Mucosa of descending colon (tissue), 3 donors: Measurements from ENCODE around the gene TTC27. TPM values are rescaled to one million over a fixed set of nuclear protein-coding genes. Genes with fewer than 3 reads are reported as not detected.

Source experiments
- ATAC-seq: fragments of 200-7000 bp; cut with Tn5 transposase; one replicate; pipeline ENCODE4 v1.9.1; 2020; ENCODE audit warnings: mild to moderate bottlenecking, moderate library complexity
- DNase-seq, 3 donors: peaks; one replicate each; pipeline ENCODE4 v3.0.0-alpha.2; 2020
- H3K36me3 ChIP-seq: fragments of 200-600 bp; one replicate; pipeline ENCODE4 v1.8.0; 2021; ENCODE audit warnings: low read depth, mild to moderate bottlenecking
- H3K4me1 ChIP-seq: fragments of 200-600 bp; one replicate; pipeline ENCODE4 v1.8.0; 2021; ENCODE audit warnings: low read depth, mild to moderate bottlenecking
- H3K4me3 ChIP-seq: fragments of 200-600 bp; one replicate; pipeline ENCODE4 v1.8.0; 2021; ENCODE audit warnings: mild to moderate bottlenecking
- H3K9me3 ChIP-seq: fragments of 200-600 bp; one replicate; pipeline ENCODE4 v1.8.0; 2021; ENCODE audit warnings: mild to moderate bottlenecking
- intact Hi-C, 2 donors: fragments of 100-400 bp; cut with DNase I in 1 of 2; cut with micrococcal nuclease in 1 of 2; formaldehyde crosslinking; loops; one replicate each; pipeline versions ENCODE4 v1.11.0 to v1.11.1; 2022; cut with DNase I, micrococcal nuclease
- total RNA-seq, 3 donors: library from RNA; stranded (reverse); fragmentation: NEBNext Ultra II Directional in 2 of 3; extraction: Animal tissue kit (Norgen Biotek cat#: 25700) in 2 of 3; gene quantifications; one replicate each; pipeline versions ENCODE4 v1.2.1 to v1.2.4, GENCODE V29; 2021 to 2023
- TF ChIP-seq, protein P1 (sequence below): fragments of 200-600 bp; IDR thresholded peaks from one replicate; pipeline ENCODE4 v1.8.0; 2022; ENCODE audit warnings: antibody characterized with exemption, mild to moderate bottlenecking
- donor health status: DM: no; HTN: no; CAD: no; lungs with moderate emphysema.
- donor health status: DM: no; HTN: no; CAD: no.
- donor health status: DM: no; HTN: yes; CAD: no.

The TTC27 gene
- total RNA-seq, 3 donors from 2014 or later = 10.2 to 13.3 (median 12.4) TPM

DNA sequence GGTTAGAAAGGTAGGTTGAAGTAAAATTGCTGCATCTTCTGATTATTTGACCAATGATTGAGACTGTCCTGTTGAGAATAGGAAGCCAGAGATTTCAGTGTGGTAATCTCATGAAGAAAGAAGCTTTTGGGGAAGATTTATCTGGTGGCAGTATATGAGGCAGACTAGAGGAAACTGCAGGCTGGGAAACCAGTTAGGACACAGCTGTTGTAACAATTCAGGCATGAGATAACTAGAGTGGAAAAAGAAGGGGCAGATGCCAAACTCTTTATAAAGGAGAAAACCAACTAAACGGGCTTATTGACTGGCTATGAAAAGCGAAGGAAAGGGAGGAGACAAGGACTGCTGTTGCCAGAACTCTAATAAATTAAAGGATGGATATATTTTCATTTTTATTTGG, 155.6 kb downstream of the TTC27 start:
- no peak overlapping the region for H3K4me3 ChIP-seq
- peaks cover 9% of the 10 kb centered on the region for H3K9me3 ChIP-seq
- TF ChIP-seq, protein P1, sequence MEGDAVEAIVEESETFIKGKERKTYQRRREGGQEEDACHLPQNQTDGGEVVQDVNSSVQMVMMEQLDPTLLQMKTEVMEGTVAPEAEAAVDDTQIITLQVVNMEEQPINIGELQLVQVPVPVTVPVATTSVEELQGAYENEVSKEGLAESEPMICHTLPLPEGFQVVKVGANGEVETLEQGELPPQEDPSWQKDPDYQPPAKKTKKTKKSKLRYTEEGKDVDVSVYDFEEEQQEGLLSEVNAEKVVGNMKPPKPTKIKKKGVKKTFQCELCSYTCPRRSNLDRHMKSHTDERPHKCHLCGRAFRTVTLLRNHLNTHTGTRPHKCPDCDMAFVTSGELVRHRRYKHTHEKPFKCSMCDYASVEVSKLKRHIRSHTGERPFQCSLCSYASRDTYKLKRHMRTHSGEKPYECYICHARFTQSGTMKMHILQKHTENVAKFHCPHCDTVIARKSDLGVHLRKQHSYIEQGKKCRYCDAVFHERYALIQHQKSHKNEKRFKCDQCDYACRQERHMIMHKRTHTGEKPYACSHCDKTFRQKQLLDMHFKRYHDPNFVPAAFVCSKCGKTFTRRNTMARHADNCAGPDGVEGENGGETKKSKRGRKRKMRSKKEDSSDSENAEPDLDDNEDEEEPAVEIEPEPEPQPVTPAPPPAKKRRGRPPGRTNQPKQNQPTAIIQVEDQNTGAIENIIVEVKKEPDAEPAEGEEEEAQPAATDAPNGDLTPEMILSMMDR = no peak
- no peaks in the 10 kb centered on the region for H3K36me3 ChIP-seq
- ATAC-seq (no peak), DNase-seq (no peak)
- intact Hi-C loops = no loop called here
- H3K4me1 ChIP-seq = no peaks in the 10 kb centered on the region

DNA sequence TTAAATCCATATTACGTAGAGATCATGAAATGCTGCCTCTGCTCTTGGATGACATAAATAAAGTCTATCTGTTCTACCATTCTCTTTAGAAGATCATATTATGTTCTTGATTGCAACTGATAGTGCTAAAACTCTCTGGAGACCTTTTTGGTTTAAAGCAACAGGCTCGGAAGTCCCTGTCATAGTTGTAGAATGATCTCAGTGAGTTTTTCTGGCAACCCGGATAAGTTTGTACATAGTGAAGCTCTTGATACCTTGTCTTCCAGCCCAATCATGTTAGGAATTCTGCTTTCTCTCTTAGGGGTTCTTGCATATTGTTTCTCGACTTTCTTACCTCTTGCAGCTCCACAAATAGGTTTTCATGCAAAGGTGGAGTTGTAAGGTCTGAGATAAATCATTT, 156.1 kb downstream of the TTC27 start:
- intact Hi-C loops = no loop called here
- Histone ChIP-seq H3K4me1 (no peaks in the 10 kb centered on the region), H3K9me3 (peaks cover 9% of the 10 kb centered on the region), H3K36me3 (no peaks in the 10 kb centered on the region), H3K4me3 (no peak overlapping the region)
- TF ChIP-seq, protein P1 = no peak
- ATAC-seq (no peak), DNase-seq (no peak)

DNA sequence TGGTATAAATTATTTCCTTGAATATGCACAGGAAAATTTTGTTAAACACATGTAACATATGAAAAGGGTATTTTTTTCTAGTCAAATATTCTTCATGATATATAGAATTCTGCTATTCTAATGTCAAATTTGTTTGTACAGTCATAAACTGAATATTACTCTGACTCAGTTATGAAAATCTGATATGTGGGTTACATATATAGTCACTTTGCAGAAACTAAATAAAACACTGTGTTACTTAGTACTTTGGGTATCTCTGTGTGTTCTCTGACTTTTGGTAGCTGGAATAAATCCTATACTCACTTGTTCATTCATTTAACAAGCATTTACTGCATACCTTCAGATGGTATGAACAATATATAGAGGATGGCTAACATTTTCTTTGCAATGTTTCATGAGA, 159.4 kb downstream of the TTC27 start:
- no peak overlapping the region for H3K4me3 ChIP-seq
- H3K36me3 ChIP-seq = no peaks in the 10 kb centered on the region
- TF ChIP-seq, protein P1 = no peak
- ATAC-seq (no peak), DNase-seq (no peak)
- intact Hi-C loops = no loop called here
- H3K9me3 ChIP-seq = no peaks in the 10 kb centered on the region
- no peaks in the 10 kb centered on the region for H3K4me1 ChIP-seq

DNA sequence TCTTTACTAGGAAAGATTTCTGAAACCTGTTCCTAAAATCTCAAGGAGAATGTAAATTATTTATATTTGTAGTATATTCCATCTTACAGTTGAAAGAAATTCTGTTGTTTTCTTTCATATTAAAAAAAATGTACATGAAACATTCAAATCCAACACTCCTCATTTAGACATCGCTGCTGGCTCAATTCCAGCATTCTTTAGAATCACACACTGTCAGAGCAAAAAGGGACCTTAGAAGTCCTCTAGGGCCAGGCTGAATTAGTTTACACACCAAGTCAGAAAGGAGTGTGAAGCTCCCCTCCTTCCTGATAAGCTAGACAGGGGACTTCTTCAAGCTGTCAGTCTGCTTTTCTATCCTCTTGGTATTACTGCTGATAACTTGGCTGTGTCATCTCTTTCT, 160.3 kb downstream of the TTC27 start:
- intact Hi-C loops = no loop called here
- no peak for DNase-seq
- TF ChIP-seq, protein P1 = no peak

DNA sequence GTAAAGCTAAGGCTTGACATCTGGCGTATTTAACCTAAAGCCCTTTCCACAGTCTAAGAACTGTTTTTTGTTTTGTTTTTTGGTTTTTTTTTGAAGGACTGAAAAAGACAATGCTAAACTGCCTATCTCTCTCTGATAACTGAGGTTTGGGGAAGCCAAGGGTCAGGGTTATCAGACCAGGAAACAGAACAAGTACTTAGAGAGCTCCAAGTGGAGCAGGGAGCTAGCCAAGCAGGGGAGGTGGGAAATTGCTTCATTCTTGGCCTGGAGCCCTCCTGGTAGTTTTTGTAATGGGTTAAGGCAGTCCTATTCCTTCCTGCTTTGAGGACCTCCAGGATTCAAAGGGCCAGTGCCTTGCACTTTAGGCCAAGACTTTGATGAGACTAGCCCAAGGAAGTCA, 164.6 kb downstream of the TTC27 start:
- DNase-seq (no peak), ATAC-seq (no peak)
- intact Hi-C loops = no loop called here
- Histone ChIP-seq H3K4me1 (no peaks in the 10 kb centered on the region), H3K4me3 (no peak overlapping the region), H3K36me3 (no peaks in the 10 kb centered on the region), H3K9me3 (no peaks in the 10 kb centered on the region)
- TF ChIP-seq, protein P1 = no peak

More for the DNA sequence above, 160.3 kb downstream of the TTC27 start:
- no peaks in the 10 kb centered on the region for H3K36me3 ChIP-seq
- ATAC-seq = no peak
- no peaks in the 10 kb centered on the region for H3K9me3 ChIP-seq
- H3K4me3 ChIP-seq = no peak overlapping the region
- no peaks in the 10 kb centered on the region for H3K4me1 ChIP-seq

DNA sequence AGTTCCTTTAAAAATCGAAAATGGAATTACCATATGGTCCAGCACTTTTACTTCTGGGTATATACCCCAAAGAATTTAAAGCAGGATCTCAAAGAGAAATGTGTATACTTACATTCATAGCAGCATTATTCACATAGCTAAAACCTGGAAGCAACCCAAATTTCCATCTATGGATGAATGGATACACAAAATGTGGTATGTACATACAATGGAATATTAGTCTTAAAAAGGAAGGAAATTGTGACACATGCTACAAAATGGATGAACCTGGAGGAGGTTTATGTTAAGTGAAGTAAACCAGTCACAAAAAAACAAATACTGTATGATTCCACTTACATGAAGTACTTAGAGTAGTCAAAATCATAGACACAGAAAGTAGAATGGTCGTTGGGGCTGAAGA, 171.0 kb downstream of the TTC27 start:
- intact Hi-C loops = no loop called here
- TF ChIP-seq, protein P1 = no peak
- H3K4me3 ChIP-seq = no peak overlapping the region

More for the DNA sequence above, 171.0 kb downstream of the TTC27 start:
- no peaks in the 10 kb centered on the region for H3K36me3 ChIP-seq
- H3K9me3 ChIP-seq = no peaks in the 10 kb centered on the region
- DNase-seq = no peak
- H3K4me1 ChIP-seq = no peaks in the 10 kb centered on the region
- no peak for ATAC-seq
